Panc1 (cell line): ENCODE results near the gene TRPV6.

Source experiments
- POLR2AphosphoS5 ChIP-seq: IDR thresholded peaks from 2 replicates; pipeline ENCODE4 v1.6.1; 2012; ENCODE audit warnings: mild to moderate bottlenecking, low read depth, low read length, moderate library complexity
- TF ChIP-seq, protein P1 (sequence below): fragments of 450-650 bp; IDR thresholded peaks from 2 replicates; pipeline ENCODE4 v1.5.1; 2017; ENCODE audit warnings: mild to moderate bottlenecking
- TF ChIP-seq, protein P2 (sequence below), 2 experiments: IDR thresholded peaks; 2 replicates each; pipeline ENCODE4 v1.6.1; 2011 to 2012; ENCODE audit warnings: low read depth in 2 of 2, control low read depth in 1 of 2, low read length in 1 of 2, mild to moderate bottlenecking in 1 of 2, moderate library complexity in 1 of 2; ENCODE audit not compliant: insufficient read depth in 1 of 2

- TF ChIP-seq, protein P1, sequence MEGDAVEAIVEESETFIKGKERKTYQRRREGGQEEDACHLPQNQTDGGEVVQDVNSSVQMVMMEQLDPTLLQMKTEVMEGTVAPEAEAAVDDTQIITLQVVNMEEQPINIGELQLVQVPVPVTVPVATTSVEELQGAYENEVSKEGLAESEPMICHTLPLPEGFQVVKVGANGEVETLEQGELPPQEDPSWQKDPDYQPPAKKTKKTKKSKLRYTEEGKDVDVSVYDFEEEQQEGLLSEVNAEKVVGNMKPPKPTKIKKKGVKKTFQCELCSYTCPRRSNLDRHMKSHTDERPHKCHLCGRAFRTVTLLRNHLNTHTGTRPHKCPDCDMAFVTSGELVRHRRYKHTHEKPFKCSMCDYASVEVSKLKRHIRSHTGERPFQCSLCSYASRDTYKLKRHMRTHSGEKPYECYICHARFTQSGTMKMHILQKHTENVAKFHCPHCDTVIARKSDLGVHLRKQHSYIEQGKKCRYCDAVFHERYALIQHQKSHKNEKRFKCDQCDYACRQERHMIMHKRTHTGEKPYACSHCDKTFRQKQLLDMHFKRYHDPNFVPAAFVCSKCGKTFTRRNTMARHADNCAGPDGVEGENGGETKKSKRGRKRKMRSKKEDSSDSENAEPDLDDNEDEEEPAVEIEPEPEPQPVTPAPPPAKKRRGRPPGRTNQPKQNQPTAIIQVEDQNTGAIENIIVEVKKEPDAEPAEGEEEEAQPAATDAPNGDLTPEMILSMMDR, result no peak
- no peak for TF ChIP-seq POLR2AphosphoS5
- TF ChIP-seq, protein P2, sequence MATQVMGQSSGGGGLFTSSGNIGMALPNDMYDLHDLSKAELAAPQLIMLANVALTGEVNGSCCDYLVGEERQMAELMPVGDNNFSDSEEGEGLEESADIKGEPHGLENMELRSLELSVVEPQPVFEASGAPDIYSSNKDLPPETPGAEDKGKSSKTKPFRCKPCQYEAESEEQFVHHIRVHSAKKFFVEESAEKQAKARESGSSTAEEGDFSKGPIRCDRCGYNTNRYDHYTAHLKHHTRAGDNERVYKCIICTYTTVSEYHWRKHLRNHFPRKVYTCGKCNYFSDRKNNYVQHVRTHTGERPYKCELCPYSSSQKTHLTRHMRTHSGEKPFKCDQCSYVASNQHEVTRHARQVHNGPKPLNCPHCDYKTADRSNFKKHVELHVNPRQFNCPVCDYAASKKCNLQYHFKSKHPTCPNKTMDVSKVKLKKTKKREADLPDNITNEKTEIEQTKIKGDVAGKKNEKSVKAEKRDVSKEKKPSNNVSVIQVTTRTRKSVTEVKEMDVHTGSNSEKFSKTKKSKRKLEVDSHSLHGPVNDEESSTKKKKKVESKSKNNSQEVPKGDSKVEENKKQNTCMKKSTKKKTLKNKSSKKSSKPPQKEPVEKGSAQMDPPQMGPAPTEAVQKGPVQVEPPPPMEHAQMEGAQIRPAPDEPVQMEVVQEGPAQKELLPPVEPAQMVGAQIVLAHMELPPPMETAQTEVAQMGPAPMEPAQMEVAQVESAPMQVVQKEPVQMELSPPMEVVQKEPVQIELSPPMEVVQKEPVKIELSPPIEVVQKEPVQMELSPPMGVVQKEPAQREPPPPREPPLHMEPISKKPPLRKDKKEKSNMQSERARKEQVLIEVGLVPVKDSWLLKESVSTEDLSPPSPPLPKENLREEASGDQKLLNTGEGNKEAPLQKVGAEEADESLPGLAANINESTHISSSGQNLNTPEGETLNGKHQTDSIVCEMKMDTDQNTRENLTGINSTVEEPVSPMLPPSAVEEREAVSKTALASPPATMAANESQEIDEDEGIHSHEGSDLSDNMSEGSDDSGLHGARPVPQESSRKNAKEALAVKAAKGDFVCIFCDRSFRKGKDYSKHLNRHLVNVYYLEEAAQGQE (IDR thresholded peaks at IDR 0.05; ENCODE audit: insufficient read depth in 1 of 2, low read depth in 2 of 2, low read length in 1 of 2), result no peak
Measured at GRCh38 chr7:142891490-142892082, 6.0 kb upstream of the TRPV6 start.
